GM21526 (cell line): ENCODE results near the gene SLC44A5.
"Not testable (repeated sequence)": the region's sequence is repeated elsewhere in the genome, so short reads cannot be mapped to it uniquely, and the experiment has no call there.

Experiments
- ATAC-seq: cut with Tn5 transposase; IDR thresholded peaks from one replicate; pipeline ENCODE4 v1.9.1; 2021; ENCODE audit warnings: moderate library complexity; ENCODE audit not compliant: unreplicated experiment, low FRiP score

Gene SLC44A5

GRCh38 chr1:75471252-75471651 is 139.7 kb downstream of the SLC44A5 start:
- ATAC-seq: no peak

GRCh38 chr1:75470448-75470847 is 140.5 kb downstream of the SLC44A5 start:
- no peak for ATAC-seq

GRCh38 chr1:75469586-75470173 is 141.2 kb downstream of the SLC44A5 start:
- no peak for ATAC-seq

- ATAC-seq: no peak
Measured at GRCh38 chr1:75461808-75462325, 149.0 kb downstream of the SLC44A5 start.

GRCh38 chr1:75449998-75450397 is 160.9 kb downstream of the SLC44A5 start:
- no peak for ATAC-seq

GRCh38 chr1:75444220-75444619 is 166.7 kb downstream of the SLC44A5 start:
- no peak for ATAC-seq

- no peak for ATAC-seq
Measured at GRCh38 chr1:75440274-75440673, 170.6 kb downstream of the SLC44A5 start.

- no peak for ATAC-seq
Measured at GRCh38 chr1:75438355-75438754, 172.6 kb downstream of the SLC44A5 start.

GRCh38 chr1:75431843-75432242 is 179.1 kb downstream of the SLC44A5 start:
- no peak for ATAC-seq

GRCh38 chr1:75430526-75430925 is 180.4 kb downstream of the SLC44A5 start:
- no peak for ATAC-seq

- ATAC-seq: no peak
Measured at GRCh38 chr1:75426688-75427087, 184.2 kb downstream of the SLC44A5 start.

- ATAC-seq: no peak
Measured at GRCh38 chr1:75425001-75425650, 185.8 kb downstream of the SLC44A5 start.

GRCh38 chr1:75423616-75424015 is 187.3 kb downstream of the SLC44A5 start:
- ATAC-seq: no peak

GRCh38 chr1:75423136-75423535 is 187.8 kb downstream of the SLC44A5 start:
- ATAC-seq: no peak

GRCh38 chr1:75421371-75421770 is 189.5 kb downstream of the SLC44A5 start:
- ATAC-seq: no peak

GRCh38 chr1:75415187-75415586 is 195.7 kb downstream of the SLC44A5 start:
- ATAC-seq: no peak

GRCh38 chr1:75412616-75413015 is 198.3 kb downstream of the SLC44A5 start:
- no peak for ATAC-seq

GRCh38 chr1:75404681-75405080 is 206.2 kb downstream of the SLC44A5 start:
- ATAC-seq: not testable (repeated sequence)

GRCh38 chr1:75403147-75403646 is 207.7 kb downstream of the SLC44A5 start:
- ATAC-seq: not testable (repeated sequence)

- ATAC-seq: no peak
Measured at GRCh38 chr1:75400716-75401115, 210.2 kb downstream of the SLC44A5 start.

GRCh38 chr1:75396745-75397144 is 214.2 kb downstream of the SLC44A5 start:
- no peak for ATAC-seq

- ATAC-seq: no peak
Measured at GRCh38 chr1:75396260-75396659, 214.7 kb downstream of the SLC44A5 start.
